ENCODE measurements around the gene UBR4. TPM values are rescaled to one million over a fixed set of nuclear protein-coding genes. Genes with fewer than 3 reads are reported as not detected.
A peak's percentile ranks its signal among the peaks of the same experiment; 100 is the strongest.

The UBR4 gene
- total RNA-seq, 6 experiments from 2014 or later: 73.0 to 132 (median 90.1) TPM

- intact Hi-C loops (cut with DNase I): no loop called here
- peak overlapping the region in 2 of 3 donors; percentile 69 to 76 for H3K27ac ChIP-seq
- no peaks in the 10 kb centered on the region for H3K9me3 ChIP-seq
- no peak for TF ChIP-seq CTCF (IDR thresholded peaks at IDR 0.05)
- no peak for TF ChIP-seq POLR2A (IDR thresholded peaks at IDR 0.05)
- H3K4me1 ChIP-seq: peaks cover 0 to 35% (median 14%) of the 10 kb centered on the region in 4 donors
- peak; percentile 73 to 89 (median 86) for ATAC-seq
- H3K4me3 ChIP-seq: peak overlapping the region in 2 of 3 donors; percentile 31 to 36
- DNase-seq: peak in 1 of 3 donors; percentile 57
- 21% methylated on average over 5 of the region's 5 CpGs for WGBS (ENCODE audit: insufficient coverage, low coverage, low lambda C conversion rate, missing lambda C conversion rate)
- no peaks in the 10 kb centered on the region for H3K27me3 ChIP-seq
- peaks cover 8 to 60% (median 39%) of the 10 kb centered on the region in 4 donors for H3K36me3 ChIP-seq
Observed at GRCh38 chr1:19178734-19179398, 31.2 kb downstream of the UBR4 start.

- TF ChIP-seq POLR2A (IDR thresholded peaks at IDR 0.05) (no peak), CTCF (IDR thresholded peaks at IDR 0.05) (no peak)
- Histone ChIP-seq H3K4me1 (peaks cover 0 to 35% (median 14%) of the 10 kb centered on the region in 4 donors), H3K27me3 (no peaks in the 10 kb centered on the region), H3K36me3 (peaks cover 3 to 60% (median 42%) of the 10 kb centered on the region in 4 donors), H3K27ac (peak overlapping the region in 2 of 3 donors; percentile 69 to 76), H3K4me3 (peak overlapping the region in 2 of 3 donors; percentile 31 to 36), H3K9me3 (no peaks in the 10 kb centered on the region)
- 94% methylated on average over 2 of the region's 2 CpGs for WGBS (ENCODE audit: insufficient coverage, low coverage, low lambda C conversion rate, missing lambda C conversion rate)
- intact Hi-C loops (cut with DNase I): no loop called here
- DNase-seq (no peak), ATAC-seq (no peak)
Observed at GRCh38 chr1:19177811-19178210, 32.3 kb downstream of the UBR4 start.

- WGBS (ENCODE audit: insufficient coverage, low coverage, low lambda C conversion rate, missing lambda C conversion rate): 70% methylated on average over 2 of the region's 2 CpGs
- H3K27me3 ChIP-seq: no peaks in the 10 kb centered on the region
- no peaks in the 10 kb centered on the region for H3K9me3 ChIP-seq
- no peak overlapping the region for H3K4me3 ChIP-seq
- peaks cover 0 to 9% (median 0%) of the 10 kb centered on the region in 4 donors for H3K4me1 ChIP-seq
- DNase-seq: no peak
- H3K27ac ChIP-seq: no peak overlapping the region
- intact Hi-C loops (cut with DNase I): no loop called here
- peaks cover 4 to 98% (median 77%) of the 10 kb centered on the region in 4 donors for H3K36me3 ChIP-seq
- ATAC-seq: no peak
- no peak for TF ChIP-seq POLR2A (IDR thresholded peaks at IDR 0.05)
- TF ChIP-seq CTCF (IDR thresholded peaks at IDR 0.05): no peak
Observed at GRCh38 chr1:19169642-19170041, 40.4 kb downstream of the UBR4 start.

GRCh38 chr1:19167140-19167539 lies 42.9 kb downstream of the UBR4 start:
- Histone ChIP-seq H3K4me3 (no peak overlapping the region), H3K27me3 (no peaks in the 10 kb centered on the region), H3K36me3 (peaks cover 9 to 98% (median 73%) of the 10 kb centered on the region in 4 donors), H3K4me1 (peaks cover 0 to 9% (median 0%) of the 10 kb centered on the region in 4 donors), H3K9me3 (no peaks in the 10 kb centered on the region), H3K27ac (no peak overlapping the region)
- TF ChIP-seq CTCF (IDR thresholded peaks at IDR 0.05) (no peak), POLR2A (IDR thresholded peaks at IDR 0.05) (no peak)
- intact Hi-C loops (cut with DNase I): no loop called here
- 89% methylated on average over 5 of the region's 6 CpGs for WGBS (ENCODE audit: insufficient coverage, low coverage, low lambda C conversion rate, missing lambda C conversion rate)
- no peak for ATAC-seq
- DNase-seq: no peak
